Measurements from ENCODE around the gene DNAH2.

DNA sequence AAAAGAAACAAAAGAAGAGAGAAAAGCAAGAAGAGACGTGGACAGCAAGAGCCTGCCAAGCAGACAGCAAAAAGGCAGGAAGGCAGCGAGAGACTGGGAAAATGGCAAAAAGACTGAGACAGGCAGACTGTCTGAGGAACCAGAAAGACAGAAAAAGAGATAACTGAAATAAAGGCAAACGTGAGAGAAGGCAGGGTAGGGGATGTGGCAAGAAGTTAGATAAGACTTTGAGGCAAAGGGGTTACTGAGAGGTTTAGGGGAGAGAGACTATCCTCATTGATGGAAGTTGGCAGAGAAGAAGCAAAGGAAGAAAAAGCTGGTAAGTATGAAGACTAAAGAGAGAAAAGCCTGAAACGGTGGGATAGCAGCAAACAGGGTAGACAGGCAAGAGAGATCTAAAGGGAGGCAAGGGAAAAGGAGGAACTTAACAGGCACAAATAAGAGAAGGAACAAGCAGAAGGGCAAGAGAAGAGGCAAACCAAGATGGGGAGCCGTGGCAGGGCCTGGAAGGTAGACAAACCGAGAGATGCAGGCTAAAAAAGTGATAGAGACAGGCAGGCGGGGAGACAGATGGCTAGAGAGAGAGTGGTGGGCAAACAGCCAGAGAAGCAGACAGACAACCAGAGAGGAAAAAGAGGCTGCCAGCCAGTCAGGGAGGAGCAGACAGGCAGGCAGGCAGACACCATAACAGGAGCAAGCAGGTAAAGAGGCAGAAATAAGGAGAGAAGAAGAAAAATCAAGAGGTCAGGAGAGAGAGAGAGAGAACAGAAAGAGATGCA is 163.9 kb downstream of the DNAH2 start:
- TF ChIP-seq POLR2AphosphoS5 (IDR thresholded peaks at IDR 0.05): no peak
- TF ChIP-seq, protein P1, sequence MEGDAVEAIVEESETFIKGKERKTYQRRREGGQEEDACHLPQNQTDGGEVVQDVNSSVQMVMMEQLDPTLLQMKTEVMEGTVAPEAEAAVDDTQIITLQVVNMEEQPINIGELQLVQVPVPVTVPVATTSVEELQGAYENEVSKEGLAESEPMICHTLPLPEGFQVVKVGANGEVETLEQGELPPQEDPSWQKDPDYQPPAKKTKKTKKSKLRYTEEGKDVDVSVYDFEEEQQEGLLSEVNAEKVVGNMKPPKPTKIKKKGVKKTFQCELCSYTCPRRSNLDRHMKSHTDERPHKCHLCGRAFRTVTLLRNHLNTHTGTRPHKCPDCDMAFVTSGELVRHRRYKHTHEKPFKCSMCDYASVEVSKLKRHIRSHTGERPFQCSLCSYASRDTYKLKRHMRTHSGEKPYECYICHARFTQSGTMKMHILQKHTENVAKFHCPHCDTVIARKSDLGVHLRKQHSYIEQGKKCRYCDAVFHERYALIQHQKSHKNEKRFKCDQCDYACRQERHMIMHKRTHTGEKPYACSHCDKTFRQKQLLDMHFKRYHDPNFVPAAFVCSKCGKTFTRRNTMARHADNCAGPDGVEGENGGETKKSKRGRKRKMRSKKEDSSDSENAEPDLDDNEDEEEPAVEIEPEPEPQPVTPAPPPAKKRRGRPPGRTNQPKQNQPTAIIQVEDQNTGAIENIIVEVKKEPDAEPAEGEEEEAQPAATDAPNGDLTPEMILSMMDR (IDR thresholded peaks at IDR 0.05): no peak
- TF ChIP-seq POLR2A (IDR thresholded peaks at IDR 0.05): no peak
- no peak for TF ChIP-seq EP300 (IDR thresholded peaks at IDR 0.05)

Data from upper lobe of left lung (tissue), 4 donors.